RWPE1 (cell line): ENCODE data around the gene ELOVL2.

Experiments used
- CTCF ChIA-PET: fragments of 350-600 bp; sonication (Branson Sonifier 250); formaldehyde crosslinking; extraction: SDS; loops from one replicate; lab custom pipeline; 2021; lab: Yijun Ruan, JAX
- POLR2A ChIA-PET: fragments of 400-600 bp; formaldehyde crosslinking; extraction: SDS; loops from one replicate; lab custom pipeline; 2020; ENCODE audit warnings: antibody characterized with exemption; ENCODE audit not compliant: low non-redundant PET; lab: Yijun Ruan, JAX
- DNase-seq: peaks from one replicate; pipeline ENCODE4 v3.0.0; 2012; ENCODE audit warnings: low spot score
- H3K27ac ChIP-seq: fragments of 450-650 bp; 2 replicates; pipeline ENCODE4 v1.5.1; 2017
- TF ChIP-seq, protein P1 (sequence below): fragments of 450-650 bp; conservative IDR thresholded peaks from 2 replicates; pipeline ENCODE4 v1.5.1; 2017; ENCODE audit warnings: low read depth, mild to moderate bottlenecking

Gene ELOVL2

DNA sequence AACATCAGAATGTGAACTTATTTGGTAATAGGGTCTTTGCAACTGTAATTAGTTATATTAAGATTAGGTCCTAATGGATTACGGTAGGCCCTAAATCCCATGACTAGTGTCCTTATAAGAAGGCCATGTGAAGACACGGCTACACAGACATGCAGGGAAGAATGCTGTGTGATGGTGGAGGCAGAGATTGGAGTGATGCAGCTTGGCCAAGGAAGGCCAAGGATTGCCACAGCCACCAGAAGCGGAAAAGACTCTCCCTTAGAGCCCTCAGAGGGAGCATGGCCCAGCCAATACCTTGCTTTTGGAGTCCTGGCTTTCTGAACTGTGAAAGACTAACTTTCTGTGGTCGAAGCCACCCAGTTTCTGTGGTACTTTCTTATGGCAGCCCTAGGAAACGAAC, 39.9 kb upstream of the ELOVL2 start:
- H3K27ac ChIP-seq: no peak overlapping the region
- POLR2A ChIA-PET: no interaction called here
- TF ChIP-seq, protein P1, sequence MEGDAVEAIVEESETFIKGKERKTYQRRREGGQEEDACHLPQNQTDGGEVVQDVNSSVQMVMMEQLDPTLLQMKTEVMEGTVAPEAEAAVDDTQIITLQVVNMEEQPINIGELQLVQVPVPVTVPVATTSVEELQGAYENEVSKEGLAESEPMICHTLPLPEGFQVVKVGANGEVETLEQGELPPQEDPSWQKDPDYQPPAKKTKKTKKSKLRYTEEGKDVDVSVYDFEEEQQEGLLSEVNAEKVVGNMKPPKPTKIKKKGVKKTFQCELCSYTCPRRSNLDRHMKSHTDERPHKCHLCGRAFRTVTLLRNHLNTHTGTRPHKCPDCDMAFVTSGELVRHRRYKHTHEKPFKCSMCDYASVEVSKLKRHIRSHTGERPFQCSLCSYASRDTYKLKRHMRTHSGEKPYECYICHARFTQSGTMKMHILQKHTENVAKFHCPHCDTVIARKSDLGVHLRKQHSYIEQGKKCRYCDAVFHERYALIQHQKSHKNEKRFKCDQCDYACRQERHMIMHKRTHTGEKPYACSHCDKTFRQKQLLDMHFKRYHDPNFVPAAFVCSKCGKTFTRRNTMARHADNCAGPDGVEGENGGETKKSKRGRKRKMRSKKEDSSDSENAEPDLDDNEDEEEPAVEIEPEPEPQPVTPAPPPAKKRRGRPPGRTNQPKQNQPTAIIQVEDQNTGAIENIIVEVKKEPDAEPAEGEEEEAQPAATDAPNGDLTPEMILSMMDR: no peak
- CTCF ChIA-PET: no interaction called here
- DNase-seq: no peak

DNA sequence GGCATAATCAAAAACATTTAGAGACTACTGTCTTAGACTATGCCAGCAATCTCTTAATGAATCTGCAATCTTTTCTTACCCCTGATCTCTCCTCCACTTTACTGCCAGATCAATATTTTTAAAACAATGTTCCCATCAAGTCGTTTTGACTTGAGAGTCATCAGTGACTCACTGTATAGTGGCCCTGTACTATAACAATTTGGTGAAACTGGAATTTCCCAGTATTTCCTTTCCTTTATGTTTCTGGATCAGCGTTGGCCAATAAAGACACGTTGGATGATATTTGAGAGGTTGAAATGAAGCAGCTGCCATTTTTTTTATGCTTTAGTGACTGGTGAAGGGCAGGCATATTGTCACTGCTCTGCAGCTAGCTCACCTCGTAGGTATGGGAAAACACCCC, 39.4 kb upstream of the ELOVL2 start:
- ChIA-PET CTCF (interaction anchor here (1.3 kb wide), 1 partner anchor 45 kb away, joined by 4 read pairs; no protein-coding TSS in a partner anchor), POLR2A (no interaction called here)
- H3K27ac ChIP-seq: no peak overlapping the region
- TF ChIP-seq, protein P1: no peak
- peak; percentile 13 for DNase-seq

DNA sequence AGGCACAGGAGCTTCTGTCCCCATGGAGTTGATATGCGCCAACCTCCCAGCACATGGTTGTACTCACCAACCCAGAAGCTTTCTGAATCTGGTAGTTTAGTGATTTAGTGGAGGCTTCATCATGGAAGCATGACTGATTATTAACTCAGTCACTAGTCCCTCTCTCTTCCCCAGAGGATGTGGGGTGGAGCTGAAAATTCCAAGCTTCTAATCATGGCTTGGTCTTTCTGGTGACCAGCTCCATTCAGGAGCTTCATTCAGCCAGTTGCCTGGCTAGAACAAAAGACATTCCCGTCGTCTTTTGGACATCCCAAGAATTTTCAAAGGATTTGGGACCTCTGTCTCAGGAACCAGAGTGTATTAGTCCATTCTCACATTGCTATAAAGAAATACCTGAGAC, 36.2 kb upstream of the ELOVL2 start:
- no peak for DNase-seq
- TF ChIP-seq, protein P1: no peak
- no peak overlapping the region for H3K27ac ChIP-seq
- ChIA-PET POLR2A (no interaction called here), CTCF (interaction anchor here (0.6 kb wide), 1 partner anchor 24 kb away, joined by 3 read pairs; no protein-coding TSS in a partner anchor)

DNA sequence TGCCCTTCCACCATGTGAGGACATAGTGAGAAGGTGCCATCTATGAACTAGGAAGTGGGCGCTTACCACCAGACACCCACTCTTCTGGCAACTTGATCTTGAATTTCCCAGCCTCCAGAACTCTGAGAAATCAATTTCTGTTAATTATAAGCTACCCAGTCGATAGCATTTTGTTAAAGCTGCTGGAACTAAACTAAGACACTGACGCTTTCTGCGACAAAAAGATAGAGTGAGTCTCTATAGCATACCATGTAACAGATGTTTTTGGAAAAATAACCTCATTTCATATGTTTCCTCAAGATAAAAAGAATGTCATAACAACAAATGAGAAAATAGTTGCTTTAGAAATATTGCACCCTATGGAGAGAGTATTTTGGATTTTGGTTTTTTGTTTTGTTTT, 34.2 kb upstream of the ELOVL2 start:
- H3K27ac ChIP-seq: no peak overlapping the region
- ChIA-PET CTCF (no interaction called here), POLR2A (no interaction called here)
- TF ChIP-seq, protein P1: no peak
- DNase-seq: no peak

DNA sequence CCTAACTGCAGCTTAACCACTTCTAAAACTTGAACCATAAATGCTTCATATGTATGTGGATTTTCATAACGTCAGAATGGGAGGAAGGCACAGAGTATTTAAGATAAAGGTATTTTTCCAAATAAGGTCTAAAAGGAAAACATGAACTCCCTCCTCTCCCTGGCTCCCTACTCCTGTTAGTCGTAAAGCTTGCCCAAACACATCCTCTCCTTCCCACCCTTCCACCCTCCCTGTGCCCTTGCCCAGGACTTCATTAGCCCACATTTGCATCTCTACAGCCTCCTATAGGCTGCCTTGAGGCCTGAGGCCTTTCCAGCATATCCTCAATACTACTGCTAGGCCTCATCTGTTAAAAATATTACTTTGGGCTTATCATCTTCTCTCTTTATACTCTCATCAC, 32.4 kb upstream of the ELOVL2 start:
- H3K27ac ChIP-seq: no peak overlapping the region
- no peak for DNase-seq
- TF ChIP-seq, protein P1: no peak
- ChIA-PET CTCF (interaction anchor here (0.6 kb wide), 1 partner anchor 379 kb away, joined by 3 read pairs; no protein-coding TSS in a partner anchor), POLR2A (no interaction called here)

DNA sequence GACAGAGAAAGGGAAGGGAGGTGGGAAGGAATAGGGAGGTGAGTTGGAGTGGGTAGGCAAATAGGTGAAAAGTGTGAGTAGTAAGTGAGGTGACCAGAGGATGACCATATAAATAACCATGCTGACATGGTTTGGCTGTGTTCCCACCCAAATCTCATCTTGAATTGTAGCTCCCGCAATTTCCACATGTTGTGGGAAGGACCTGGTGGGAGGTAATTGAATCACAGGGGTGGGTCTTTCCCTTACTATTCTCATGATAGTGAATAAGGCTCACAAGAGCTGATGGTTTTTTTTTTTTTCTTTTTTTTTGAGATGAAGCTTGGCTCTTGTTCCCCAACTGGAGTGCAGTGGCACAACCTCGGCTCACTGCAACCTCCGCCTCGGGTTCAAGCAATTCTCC, 28.0 kb upstream of the ELOVL2 start:
- POLR2A ChIA-PET: no interaction called here
- no peak overlapping the region for H3K27ac ChIP-seq
- DNase-seq: no peak
- TF ChIP-seq, protein P1: no peak
- CTCF ChIA-PET: interaction anchor here (0.6 to 1.1 kb wide), 2 partner anchors 117 to 542 kb away, joined by 3 to 4 read pairs; no protein-coding TSS in a partner anchor
